GM12873 (cell line): ENCODE data around the gene CELSR3.

ENCODE experiments used
- TF ChIP-seq, protein P1 (sequence below): IDR thresholded peaks from 2 replicates; pipeline ENCODE4 v1.5.1; 2012; ENCODE audit warnings: low read depth, mild to moderate bottlenecking, moderate library complexity, low read length, control low read depth; ENCODE audit not compliant: insufficient read depth; ENCODE audit errors: missing control alignments

CELSR3 gene

GRCh38 chr3:48619541-48620524 lies 42.9 kb downstream of the CELSR3 start:
- TF ChIP-seq, protein P1, sequence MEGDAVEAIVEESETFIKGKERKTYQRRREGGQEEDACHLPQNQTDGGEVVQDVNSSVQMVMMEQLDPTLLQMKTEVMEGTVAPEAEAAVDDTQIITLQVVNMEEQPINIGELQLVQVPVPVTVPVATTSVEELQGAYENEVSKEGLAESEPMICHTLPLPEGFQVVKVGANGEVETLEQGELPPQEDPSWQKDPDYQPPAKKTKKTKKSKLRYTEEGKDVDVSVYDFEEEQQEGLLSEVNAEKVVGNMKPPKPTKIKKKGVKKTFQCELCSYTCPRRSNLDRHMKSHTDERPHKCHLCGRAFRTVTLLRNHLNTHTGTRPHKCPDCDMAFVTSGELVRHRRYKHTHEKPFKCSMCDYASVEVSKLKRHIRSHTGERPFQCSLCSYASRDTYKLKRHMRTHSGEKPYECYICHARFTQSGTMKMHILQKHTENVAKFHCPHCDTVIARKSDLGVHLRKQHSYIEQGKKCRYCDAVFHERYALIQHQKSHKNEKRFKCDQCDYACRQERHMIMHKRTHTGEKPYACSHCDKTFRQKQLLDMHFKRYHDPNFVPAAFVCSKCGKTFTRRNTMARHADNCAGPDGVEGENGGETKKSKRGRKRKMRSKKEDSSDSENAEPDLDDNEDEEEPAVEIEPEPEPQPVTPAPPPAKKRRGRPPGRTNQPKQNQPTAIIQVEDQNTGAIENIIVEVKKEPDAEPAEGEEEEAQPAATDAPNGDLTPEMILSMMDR = no peak

DNA sequence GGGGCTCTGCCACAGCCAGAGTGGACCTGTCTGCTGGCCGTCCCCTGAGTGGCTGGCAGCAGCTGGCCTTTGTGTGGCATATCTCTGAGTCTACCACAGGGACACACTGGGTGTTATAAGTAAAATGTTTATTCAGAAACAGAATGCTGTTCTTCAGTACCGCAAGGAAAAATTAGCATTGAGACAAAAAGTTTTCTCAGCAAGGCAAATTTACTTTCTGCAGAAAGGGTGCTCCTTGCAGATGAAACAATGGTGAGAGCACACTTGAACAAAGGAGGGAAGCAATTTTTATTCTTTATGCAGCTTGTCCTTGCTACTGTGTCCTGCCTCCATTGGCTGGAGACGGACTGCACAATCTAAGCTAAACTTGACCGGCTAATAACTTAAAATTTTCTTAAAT lies 45.1 kb downstream of the CELSR3 start:
- TF ChIP-seq, protein P1 = no peak

DNA sequence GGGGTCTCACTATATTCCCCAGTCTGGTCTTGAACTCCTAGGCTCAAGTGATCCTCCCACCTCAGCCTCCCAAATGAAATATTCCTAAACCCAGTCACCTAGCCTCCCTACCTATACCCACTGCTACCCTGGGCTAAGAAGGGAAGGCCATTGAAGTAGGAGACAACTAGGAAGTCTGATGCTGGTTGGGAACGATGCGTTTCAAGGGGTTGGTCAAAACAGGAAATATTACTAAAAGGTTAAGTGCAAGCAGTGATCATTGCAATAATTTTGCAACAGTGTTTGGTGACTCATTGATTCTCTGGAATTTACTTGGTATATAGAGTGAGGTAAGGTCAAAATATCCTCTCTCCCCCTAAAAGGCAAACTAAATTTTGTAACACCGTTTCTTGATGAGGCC lies 48.6 kb downstream of the CELSR3 start:
- TF ChIP-seq, protein P1 = no peak

- TF ChIP-seq, protein P1 = no peak
These were observed 50.4 kb downstream of the CELSR3 start for GRCh38 chr3:48612309-48612708.

DNA sequence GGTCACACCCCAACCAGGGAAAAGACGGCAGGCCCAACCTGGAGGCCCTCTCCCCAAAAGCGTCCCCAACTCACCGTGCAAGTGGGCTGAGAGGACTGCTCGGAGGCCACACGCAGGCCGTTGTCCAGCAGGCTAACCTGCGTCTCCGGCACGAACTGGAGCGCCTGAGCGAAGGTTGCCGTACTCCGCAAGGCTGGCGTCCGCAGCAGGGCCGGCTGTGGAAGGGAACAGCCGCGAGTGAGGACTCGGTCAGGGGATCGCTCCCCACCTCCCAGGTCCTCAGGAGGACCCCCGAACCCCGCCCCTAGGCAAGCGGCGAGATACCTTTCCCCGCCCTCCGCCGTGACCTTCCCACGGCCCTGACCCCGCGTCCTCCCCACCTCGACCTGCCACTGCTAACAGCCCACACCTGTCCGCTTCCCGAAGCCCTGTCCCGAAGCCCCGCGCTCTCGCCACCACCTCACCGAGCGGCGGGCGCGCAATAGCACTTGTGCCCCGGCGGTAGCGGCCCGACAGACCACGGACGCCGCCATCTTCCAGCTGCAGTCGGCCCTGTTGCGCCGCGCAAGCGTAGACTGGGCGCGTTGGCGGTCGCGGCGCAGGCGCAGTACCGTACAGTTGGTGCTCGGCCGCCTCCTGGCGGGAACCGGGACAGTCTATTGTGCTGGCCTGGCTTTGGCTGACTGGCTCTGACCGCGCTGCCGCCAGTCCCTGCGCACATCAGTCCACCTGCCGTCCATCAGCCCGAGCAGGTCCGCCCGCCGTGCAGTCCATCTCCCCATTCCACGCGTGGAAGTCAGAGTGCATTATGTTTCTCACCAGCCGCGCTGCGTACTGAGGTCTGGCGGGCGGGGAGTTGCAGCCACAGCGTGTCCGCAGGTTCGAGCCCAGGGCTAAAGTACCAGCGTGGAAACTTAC lies 53.3 kb downstream of the CELSR3 start, which contains the start of gene UQCRC1:
TSS of gene UQCRC1 (minus strand) at position 559 of the 918 bp plus-strand sequence. CDS start at position 533, 26 bp downstream.
- TF ChIP-seq, protein P1 = peak; percentile 81

DNA sequence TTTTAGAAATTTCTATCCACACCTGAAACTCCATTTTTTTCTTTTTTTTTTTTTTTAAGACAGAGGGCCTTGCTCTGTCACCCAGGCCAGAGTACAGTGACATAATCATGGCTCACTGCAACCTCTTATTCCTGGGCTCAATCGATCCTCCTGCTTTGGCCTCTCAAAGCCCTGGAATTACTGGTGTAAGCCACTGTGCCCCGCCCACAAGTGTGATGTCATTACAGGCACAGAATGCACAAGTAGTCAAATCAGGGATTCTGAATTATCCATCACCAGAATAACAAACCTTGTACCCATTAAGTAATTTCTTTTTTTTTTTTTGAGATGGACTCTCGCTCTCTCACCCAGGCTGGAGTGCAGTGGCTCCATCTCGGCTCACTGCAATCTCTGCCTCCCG lies 55.2 kb downstream of the CELSR3 start:
- TF ChIP-seq, protein P1 = no peak

- TF ChIP-seq, protein P1 = no peak
These were observed 61.1 kb downstream of the CELSR3 start for GRCh38 chr3:48601622-48601994.
